Measurements from ENCODE around the gene ADAMTS2.

Gene ADAMTS2

DNA sequence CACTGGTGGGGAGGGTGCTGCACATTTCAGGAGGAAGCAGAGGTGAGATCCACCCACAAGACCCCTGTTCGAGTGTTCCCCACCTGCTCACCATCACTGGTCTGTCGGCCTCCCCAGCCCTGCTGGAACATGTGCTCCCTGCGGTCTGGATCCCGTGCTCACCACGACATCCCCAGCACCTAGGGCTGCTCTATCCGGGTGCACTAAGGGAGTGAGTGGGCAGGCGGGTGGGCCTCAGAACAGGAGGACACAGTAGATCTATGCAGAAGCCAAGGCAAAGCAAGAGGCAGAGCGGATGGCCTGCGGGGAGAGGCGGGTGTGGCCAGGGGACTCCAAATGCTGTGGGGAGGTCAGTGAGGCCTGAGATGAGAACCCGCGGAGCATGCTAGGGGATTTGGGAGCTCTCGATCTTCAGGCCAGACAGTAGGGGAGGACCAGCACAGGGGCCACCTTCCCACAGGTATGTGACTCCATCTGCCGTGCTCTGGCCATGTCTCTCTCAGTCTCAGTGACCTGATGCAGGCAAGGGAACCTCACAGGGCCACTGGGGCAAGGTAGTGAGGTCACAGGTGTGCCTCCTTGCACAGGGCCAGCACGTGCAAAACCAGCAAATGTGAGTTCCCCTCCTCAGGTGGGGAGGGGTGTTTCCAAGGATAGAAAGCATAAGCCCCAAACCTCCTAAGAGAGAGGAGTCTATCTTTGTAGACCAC, 150.9 kb downstream of the ADAMTS2 start:
- no peak for DNase-seq (ENCODE audit: low spot score)

DNA sequence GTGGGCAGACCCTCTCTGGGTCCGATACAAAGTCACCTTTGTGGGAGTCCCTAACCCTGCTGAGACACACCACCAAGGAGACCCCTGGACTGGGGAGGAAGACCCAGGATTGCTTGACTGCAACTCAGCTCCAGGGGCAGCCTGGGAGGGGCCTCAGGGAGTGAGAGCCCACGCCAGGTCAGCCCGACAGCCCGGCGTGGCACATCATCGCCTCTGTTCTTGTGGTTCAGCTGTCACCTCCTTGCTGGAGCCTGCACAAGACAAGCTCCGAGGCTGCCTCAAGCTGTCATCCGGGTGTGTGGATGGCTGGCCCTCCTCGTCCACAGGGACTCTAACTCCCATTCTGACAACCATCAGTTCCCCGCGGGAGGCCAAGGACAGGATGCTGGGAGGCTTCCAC, 151.5 kb downstream of the ADAMTS2 start:
- no peak for DNase-seq (ENCODE audit: low spot score)

DNA sequence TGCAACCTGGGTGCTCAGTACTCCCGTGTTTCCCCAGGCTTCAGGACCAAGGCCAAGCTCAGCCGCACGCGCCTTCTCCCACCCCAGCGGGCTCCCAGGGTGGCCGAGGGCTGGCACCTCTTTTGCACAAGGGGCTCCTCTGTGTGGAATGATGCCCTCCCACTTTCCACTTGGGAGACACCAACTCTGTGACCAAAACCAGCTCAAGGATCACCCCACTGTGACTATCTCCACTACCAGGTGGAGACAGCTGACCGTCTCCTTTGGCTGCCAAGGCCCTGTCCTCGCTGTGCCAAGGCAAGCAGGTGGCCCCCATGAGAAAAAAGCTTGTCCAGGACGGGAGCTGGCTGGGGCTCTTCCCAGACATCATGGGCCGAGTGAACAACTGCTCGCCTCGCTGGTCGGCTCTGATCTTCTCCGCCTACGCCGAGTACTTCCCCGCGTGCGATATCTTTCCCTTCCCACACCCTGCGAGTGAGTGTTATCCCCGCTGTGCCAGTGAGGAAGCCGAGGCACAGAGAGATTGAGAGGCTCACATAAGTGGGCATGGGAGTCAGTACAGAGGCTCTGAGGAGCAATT, 152.3 kb downstream of the ADAMTS2 start:
- no peak for DNase-seq (ENCODE audit: low spot score)

DNA sequence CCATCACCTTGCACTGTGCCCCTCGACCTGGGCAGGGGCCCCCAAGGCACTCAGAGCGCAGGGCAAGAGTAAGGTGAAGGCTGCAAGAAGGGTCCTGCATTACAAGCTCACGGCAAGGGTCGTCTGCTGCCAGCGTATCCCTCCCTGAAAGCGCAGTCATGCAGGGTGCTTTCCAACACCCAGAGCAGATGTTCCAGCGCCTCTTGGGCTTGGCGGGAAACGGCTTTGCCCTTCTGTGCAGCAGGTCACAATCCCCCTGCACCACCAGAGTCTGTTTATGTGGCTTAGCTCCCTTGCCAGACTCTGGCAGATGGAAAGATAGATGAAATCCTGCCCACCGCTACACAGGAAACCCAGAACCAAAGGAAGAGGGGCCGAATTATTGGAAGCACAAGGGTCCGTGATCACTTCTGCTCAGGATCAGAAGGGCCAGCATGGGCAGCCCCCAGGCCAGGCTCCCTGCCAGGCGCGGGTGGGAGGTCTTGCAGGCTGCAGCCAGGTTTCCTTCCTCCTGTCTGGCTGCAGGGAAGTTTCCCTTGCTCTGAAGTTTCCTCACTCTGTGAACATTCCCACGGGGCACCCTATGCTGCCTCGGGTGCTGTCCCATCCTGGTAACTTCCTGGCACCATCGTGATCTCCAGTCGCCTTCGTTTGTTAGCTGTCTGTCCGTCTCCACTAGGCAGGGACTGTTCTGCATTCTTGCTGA, 152.9 kb downstream of the ADAMTS2 start:
- no peak for DNase-seq (ENCODE audit: low spot score)

DNA sequence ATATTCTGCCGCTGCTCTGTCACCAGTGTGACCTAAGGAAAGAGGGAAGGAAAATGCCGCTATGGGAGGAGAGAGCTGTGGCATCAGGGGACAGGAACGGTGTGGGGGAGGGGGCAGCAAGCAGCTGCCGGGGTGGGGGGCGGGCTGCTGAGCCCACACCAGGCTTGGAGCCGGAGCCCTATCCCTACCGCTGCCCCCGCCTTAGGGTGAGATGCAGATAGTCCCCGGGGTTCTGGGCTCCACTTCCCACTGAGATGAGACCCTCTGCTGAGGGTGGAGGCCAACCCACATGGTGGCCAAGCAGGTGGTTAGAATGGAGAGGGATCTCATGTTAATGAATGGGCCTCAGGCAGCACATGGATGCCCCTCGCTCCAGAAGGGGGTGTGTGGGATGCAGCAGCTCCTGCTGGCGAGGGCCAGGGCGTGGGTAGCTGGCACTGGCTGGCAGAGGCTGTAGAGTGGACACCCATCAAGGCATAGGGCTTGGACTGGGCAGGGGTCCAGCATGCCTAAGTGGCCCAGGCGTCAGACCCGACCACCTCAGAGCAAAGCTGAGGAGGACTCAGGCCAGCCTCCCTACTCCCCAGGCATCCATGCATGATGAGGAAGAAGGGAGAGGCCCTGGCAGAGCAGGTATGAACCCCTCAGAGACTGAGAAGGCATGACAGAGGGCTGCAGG, 153.6 kb downstream of the ADAMTS2 start:
- no peak for DNase-seq (ENCODE audit: low spot score)

DNA sequence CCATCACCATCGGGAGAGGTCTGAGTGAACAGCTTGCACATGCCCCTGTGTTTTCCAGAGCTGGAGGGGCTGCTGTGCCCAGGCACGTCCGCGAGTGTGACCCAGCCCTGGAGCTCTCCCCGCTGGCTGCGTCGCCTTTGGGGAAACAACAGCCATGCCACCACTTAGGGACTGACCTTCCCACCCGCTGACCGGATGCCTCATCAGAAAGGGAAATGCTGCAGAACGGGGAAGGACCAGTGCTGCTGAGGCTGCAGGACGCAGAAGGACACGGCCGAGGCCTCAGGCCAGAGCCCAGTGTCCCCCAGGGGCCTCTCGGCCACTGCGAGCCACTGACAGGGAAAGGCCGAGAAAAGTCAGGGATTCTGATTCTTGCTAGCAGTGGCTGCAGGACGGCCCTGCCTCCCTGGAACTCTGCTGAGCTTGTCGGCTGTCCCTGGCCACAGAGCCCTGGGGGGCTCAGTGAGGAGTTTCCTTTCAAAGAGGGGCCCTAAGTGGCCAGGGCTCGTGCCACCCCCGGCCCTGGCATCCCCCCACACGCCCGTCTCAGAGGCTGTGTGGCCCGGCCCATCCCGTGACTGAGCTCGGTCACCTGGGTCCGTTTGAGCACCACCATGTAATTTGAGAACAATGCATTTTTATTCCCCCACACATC, 154.3 kb downstream of the ADAMTS2 start:
- no peak for DNase-seq (ENCODE audit: low spot score)

DNA sequence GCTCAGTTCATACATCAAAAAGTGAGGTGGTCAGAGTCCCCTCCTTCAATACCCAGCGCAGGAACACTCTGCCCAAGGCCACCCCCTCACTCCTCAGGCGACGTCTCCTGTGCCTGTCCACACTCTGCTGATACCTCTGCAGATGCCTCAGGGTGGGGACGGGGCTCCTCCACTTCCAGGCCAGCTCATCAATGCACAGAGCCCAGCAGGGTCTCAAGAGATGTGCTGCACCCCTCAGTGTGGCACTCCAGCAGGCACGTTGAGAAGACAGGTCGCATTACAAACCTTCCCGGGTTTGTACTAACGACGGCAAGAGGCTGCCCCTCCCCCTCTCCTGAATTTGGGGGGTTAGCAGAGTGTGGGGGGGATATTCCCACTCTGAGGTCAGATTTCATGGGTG, 156.6 kb downstream of the ADAMTS2 start:
- no peak for DNase-seq (ENCODE audit: low spot score)

DNA sequence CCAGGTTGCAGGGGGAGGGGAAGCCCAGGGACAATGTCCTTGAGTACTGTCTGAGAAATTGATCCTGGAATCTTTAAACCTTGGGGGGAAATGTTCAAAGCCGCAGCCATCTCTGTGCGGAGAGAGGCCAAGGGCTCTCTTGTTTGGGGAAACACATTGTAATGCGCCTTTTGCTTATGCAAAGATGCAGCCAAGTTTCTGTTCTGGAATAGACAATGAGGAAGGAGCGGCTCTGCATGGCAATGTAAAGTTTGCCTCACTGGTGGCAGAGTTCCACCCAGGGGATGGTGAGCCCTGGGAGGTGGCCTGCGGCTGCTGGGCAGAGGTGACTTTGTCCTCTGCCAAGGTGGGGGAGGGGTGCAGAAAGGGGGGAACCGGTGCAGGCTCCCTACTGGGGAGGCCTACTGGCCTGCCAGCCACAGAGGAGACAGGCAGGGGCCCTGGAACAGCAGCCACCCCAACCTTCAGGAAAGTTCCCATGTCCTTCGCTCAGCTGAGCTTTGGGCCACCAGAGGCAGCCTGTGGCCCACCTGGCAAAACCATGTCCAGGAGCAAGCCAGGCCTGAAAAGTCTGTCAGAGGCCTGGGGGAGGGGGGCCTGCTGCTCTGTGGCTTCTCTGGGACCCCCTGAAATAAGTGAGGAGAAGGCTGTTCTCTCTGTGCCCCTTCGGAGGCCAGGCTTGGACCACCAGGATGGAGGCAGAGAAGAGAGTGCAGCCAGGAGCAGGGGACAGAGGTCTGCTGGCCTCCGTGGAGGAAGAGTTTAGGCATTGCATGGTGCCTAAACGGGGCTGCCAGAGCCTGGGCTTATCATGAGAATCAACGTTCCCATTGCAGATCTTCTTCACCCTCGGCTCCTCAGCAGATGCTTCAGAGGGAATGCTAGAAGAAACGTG, 157.3 kb downstream of the ADAMTS2 start:
- no peak for DNase-seq (ENCODE audit: low spot score)

DNA sequence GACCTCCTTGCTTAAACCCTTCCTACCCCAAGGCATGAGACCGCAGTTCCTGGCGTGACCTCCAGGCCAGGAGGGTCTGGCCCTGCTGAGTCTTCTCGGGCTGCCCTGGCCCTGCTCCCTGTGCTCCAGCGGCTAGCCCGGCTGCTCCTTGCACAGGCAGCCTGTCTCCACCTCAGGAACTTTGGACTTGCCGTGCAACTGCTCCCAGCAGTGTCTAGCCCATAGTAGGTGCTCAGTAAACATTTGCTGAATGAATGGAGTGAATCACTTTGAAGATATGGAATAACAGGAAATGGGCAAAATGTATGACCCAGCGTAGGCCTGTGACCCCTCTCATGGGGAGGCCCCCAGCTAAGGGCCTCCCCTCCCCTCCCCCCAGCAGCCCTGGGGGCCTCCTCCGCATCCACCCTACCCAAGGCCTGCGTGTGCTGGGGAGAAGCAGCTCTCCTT, 158.0 kb downstream of the ADAMTS2 start:
- DNase-seq (ENCODE audit: low spot score): no peak

DNA sequence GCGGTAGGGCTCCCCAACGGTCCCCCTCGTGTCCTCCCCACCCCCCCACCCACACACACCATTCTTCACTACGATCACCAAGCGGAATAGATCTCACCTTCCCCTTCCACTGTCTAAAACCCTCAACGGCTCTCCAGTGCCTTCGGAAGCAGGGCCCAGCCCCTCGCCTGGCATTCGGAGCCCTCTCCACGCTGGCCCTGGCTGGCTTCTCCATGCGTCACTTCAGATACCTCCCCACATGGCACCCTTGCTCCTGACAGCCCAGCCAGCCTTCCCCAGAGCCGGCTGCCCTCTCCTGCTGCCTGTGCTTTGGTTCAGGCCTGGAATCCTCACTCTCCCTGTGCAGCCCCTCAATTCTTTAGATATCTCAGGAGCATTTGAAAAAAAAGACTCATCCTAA, 158.5 kb downstream of the ADAMTS2 start:
- no peak for DNase-seq (ENCODE audit: low spot score)

DNA sequence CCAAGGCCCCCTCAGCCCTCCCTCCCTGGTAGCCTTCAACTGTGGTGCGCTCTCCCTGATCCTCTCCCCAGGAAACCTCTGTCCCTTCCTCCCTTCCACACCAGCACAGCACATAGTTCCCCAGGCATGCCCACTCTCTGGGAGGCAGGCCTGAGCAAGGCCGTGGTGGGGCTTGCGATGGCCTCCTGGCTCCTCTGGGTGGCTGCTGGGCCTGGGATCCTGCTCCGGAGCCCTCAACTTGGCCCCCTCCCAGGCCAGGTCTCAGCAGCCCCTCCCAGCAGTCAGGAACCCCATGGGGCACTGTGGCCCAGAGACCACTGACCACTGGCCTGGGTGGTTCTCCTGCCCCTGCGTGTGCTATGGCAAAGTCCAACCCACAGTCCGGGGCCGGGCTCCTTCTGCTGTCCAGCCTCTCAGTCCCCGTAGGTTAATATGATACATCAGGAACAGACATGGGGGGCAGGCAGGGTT, 159.3 kb downstream of the ADAMTS2 start:
- DNase-seq (ENCODE audit: low spot score): no peak

DNA sequence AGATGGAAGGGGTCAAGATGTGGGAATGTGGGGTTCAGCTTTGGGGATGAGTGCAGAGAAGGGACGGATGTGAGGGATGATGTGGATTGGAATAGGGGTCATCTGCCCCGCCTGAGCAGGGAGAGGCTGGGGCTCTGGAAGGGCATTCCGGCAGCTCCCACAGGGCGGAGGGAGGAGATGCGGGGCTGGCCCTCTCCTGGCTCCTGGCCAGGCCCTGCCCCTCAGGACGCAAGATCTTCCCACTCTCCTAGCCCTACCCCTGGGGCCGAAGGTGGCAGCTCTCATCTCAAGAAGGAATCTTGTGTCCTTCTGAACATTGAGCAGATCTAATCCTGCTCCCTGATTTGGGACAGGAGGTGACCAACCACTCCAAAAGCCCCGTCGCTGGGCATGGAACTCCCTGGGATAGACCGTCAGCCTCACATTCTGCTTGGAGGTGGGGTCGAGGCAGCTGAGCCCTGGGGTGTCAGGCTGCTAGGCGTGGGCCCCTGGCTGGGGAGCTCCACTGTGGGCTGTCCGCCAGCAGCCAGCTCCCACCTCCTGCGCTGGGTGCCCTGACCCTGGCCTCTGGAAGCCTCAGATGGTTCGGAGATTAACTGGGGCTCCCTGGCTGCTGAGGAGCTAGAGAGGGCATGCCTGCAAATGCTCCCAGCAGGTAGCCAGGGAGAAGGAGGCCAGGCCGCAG, 159.9 kb downstream of the ADAMTS2 start:
- no peak for DNase-seq (ENCODE audit: low spot score)

DNA sequence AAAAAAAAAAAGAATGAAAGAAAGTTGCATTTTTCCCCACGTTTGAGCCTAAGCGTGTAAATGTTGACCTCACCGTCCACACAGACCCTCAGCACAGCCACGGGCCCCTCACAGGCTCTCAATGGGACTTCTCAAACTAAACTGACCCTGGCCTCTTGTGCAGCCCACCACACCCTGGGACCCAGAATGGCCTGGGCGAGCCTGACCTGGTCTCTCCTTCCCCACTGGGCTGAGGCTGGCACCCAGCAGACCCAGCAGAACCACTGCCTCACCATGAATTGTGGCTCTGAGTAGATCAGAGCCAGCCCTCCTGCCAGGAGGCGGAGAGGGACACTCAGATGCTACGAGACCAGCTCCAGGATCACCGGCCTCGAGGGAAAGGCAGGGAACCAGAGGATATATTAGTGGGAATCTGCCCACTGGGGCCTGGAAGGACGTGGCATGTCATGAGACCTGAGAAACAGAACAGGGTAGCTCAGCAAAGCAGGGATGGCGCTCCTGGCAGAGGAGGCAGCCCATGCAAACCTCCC, 160.7 kb downstream of the ADAMTS2 start:
- DNase-seq (ENCODE audit: low spot score): no peak

DNA sequence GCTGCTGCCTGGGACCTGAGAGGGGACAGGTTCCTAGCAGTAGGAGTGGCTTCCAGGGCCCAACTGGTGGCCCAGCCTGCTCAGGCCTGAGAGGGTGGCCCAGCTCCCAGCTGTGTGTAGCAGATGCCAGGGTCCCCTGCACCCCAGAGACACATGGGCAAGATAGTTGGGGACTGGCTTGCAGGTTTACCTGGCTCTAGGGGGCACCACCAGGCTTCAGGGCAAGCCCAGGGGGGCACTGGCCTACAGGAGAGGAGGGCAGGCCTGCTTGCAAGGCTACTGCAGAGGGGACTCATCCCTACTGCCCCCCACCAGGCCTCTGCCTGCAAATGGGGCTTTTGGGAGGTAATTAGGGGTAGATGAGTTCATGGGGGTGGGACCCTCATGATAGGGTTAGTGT, 161.8 kb downstream of the ADAMTS2 start:
- no peak for DNase-seq (ENCODE audit: low spot score)

DNA sequence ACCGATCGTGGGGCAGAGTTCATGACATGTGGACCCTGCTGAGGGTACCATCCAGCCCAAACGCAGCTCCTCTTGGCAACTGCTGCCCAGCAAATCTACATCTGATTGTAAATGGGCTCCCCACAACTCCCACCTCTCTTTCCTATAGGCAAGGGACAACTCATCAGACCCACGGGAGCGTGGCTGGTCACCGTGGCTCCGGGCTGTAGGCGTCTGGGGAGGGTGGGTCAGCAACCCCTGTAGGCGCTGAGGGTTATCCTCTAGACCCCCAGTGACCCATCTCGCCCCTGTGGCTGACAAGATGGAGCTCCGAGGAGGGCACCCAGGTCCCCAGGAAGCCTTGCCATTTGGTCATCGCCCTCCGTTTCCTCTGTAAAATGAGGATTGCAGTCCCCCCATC, 162.7 kb downstream of the ADAMTS2 start:
- no peak for DNase-seq (ENCODE audit: low spot score)

DNA sequence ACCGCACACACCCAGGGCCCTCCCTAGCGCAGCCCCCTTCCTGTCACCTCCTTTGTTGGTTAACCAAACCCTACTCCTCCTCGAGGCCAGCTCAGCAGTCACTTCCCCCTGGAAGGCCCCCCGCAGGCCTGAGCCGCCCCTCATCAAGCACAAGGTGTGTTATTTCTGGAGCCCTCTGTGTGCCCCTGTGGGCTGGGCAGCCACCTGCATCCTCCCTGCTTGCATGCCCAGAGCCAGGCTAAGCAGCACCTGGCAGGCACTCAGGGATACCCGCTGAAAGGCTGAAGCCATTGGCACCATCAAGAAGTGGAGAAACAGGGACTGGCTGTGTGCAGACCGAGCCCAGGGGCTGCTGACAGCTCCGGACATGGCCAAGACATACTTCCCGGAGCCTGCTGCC, 163.3 kb downstream of the ADAMTS2 start:
- no peak for DNase-seq (ENCODE audit: low spot score)

DNA sequence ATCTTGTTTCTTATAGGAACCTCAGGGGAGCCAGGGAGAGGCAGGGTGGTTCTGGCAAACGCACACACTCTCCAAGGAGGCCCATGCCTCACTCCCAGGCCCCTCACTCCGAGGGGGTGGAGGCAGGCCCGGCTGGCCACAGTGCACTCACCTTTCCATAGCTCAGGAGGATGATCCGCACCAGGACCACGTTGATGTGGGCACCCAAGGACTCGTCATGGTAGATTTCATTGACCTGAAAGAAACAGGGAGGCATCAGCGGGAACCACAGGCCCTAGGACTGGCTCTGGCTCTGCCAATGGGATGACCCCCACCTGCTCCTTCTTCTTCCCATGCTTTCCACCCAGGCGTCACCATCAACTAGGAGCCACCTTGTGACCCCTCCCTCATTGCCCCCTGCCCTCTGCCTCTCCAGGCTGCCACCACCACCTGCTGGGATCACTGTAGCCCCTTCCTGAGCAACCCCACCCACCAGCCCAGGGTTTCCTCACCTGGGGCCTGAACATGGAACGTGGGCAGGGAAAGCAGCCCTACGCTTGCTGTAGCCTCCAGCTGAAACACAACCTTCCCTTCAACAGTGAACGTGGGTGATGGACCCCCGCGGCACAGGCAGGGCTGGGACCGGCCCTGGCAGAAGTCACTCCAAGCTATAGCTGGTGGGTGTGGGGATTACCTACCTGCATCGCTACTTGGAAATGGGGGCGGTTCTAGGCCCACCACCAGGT, 164.2 kb downstream of the ADAMTS2 start:
- DNase-seq (ENCODE audit: low spot score): no peak

DNA sequence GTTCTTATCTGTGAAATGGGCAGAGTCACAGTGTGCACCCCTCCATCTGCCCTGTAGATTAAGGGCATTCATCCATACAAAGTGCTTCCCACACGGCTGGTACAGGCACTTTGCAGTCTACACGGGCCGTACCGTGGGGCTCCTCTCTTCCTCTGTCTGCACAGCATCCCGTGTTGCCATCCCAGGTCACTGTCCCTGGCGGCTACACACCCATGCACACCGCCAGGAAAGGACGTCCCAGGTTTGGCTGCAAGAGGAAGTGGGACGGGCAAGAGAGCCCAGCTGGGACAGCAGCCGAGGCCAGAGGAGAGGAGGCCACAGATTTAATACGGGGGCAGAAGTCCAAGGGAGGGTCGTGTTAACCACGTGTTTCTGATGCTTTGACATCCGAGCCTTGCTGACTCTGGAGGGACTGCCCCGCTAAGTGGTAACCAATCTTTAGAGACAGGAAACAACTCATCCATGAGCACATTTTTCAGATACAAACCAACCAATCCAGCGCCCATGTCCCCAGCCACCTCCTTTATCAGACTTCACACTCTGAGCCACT, 165.1 kb downstream of the ADAMTS2 start:
- DNase-seq (ENCODE audit: low spot score): no peak
